HepG2 (cell line): ENCODE data around the gene SCFD2. TPM values are rescaled to one million over a fixed set of nuclear protein-coding genes. Genes with fewer than 3 reads are reported as not detected.

Experiments used
- CEBPG ChIP-seq: IDR thresholded peaks from 2 replicates; pipeline ENCODE4 v1.6.1; 2016
- DRAP1 ChIP-seq: IDR thresholded peaks from 2 replicates; pipeline ENCODE4 v1.6.1; 2016; ENCODE audit warnings: missing genetic modification reagents, missing compliant biosample characterization
- ETS1 ChIP-seq: sonication (generic); formaldehyde crosslinking; IDR thresholded peaks from 2 replicates; pipeline ENCODE4 v1.4.0; 2020; ENCODE audit warnings: missing genetic modification reagents
- GTF3A ChIP-seq: sonication (generic); formaldehyde crosslinking; conservative IDR thresholded peaks from 2 replicates; pipeline ENCODE4 v1.4.0; 2020; ENCODE audit warnings: mild to moderate bottlenecking, missing genetic modification reagents
- HNF1A ChIP-seq, 2 experiments: sonication (generic) in 1 of 2; formaldehyde crosslinking in 1 of 2; IDR thresholded peaks; 2 replicates each; pipeline versions ENCODE4 v1.4.0 to v1.6.1; 2016 to 2020; ENCODE audit warnings: borderline replicate concordance in 1 of 2, low read depth in 1 of 2, mild to moderate bottlenecking in 1 of 2, missing genetic modification reagents in 1 of 2
- KDM3A ChIP-seq: IDR thresholded peaks from 2 replicates; pipeline ENCODE4 v1.6.1; 2018; ENCODE audit warnings: low read depth, missing compliant biosample characterization
- KLF6 ChIP-seq: IDR thresholded peaks from 2 replicates; pipeline ENCODE4 v1.8.0; 2016; ENCODE audit warnings: missing biosample characterization, missing genetic modification reagents
- MLLT10 ChIP-seq: sonication (generic); formaldehyde crosslinking; IDR thresholded peaks from 2 replicates; pipeline ENCODE4 v1.4.0; 2020; ENCODE audit warnings: missing genetic modification reagents
- MXI1 ChIP-seq: IDR thresholded peaks from 3 replicates; pipeline ENCODE4 v1.6.1; 2012; ENCODE audit warnings: low read depth, low read length, inconsistent platforms, borderline replicate concordance
- NFKB2 ChIP-seq: sonication (generic); formaldehyde crosslinking; IDR thresholded peaks from 2 replicates; pipeline ENCODE4 v1.4.0; 2020; ENCODE audit warnings: missing genetic modification reagents, borderline replicate concordance
- NPAS2 ChIP-seq: sonication (generic); formaldehyde crosslinking; IDR thresholded peaks from 2 replicates; pipeline ENCODE4 v1.8.0; 2022; ENCODE audit warnings: mild to moderate bottlenecking, missing genetic modification reagents, borderline replicate concordance
- PLRG1 ChIP-seq: fragments of 450-650 bp; conservative IDR thresholded peaks from 2 replicates; pipeline ENCODE4 v1.6.1; 2016
- PRDM10 ChIP-seq: sonication (generic); formaldehyde crosslinking; IDR thresholded peaks from 2 replicates; pipeline ENCODE4 v1.4.0; 2020; ENCODE audit warnings: low read depth, missing genetic modification reagents
- TOE1 ChIP-seq: sonication (generic); formaldehyde crosslinking; IDR thresholded peaks from 2 replicates; pipeline ENCODE4 v1.4.0; 2020; ENCODE audit warnings: mild to moderate bottlenecking, missing genetic modification reagents
- TRAFD1 ChIP-seq: sonication (generic); formaldehyde crosslinking; IDR thresholded peaks from 2 replicates; pipeline ENCODE4 v1.5.1; 2020; ENCODE audit warnings: missing genetic modification reagents, mild to moderate bottlenecking, borderline replicate concordance
- ZNF232 ChIP-seq: sonication (generic); formaldehyde crosslinking; IDR thresholded peaks from 2 replicates; pipeline ENCODE4 v1.4.0; 2020; ENCODE audit warnings: missing genetic modification reagents, borderline replicate concordance
- ZNF615 ChIP-seq: sonication (generic); formaldehyde crosslinking; IDR thresholded peaks from 2 replicates; pipeline ENCODE4 v1.5.0; 2020; ENCODE audit warnings: mild to moderate bottlenecking, missing genetic modification reagents, borderline replicate concordance
- polyA plus RNA-seq, 8 experiments: library from polyadenylated mRNA; depleted of rRNA in 3 of 8; stranded (reverse) in 7 of 8; unstranded in 1 of 8; fragments of >200 nt; fragmentation: Illumina TruSeq in 4 of 8; extraction: Trizol in 4 of 8; gene quantifications; 2 replicates each; pipeline versions ENCODE4 v1.2.1 to v1.2.3, GENCODE V29; 2011 to 2016; ENCODE audit warnings: low read depth in 4 of 8, missing spikeins in 1 of 8, mixed read lengths in 1 of 8; ENCODE audit not compliant: insufficient read depth in 1 of 8
- total RNA-seq, 5 experiments: library from RNA; depleted of rRNA; stranded (reverse); fragments of >200 nt; fragmentation: Illumina TruSeq; extraction: Trizol; gene quantifications; 2 replicates each; pipeline ENCODE4 v1.2.3, GENCODE V29; 2016; ENCODE audit warnings: low read depth in 1 of 5

The SCFD2 gene
- total and polyA plus RNA-seq, 2 of the 13 experiments (the other 11 are each of a cell fraction or from before 2014, with no cell fraction given), result 4.6 to 15.6 TPM

- TF ChIP-seq PRDM10 (CRISPR knock-in tag), result peak; percentile 54; the same call in 1 of the 2 replicates
- 0 out of 2 replicates have a peak, but pooled peaks have one; percentile 44 for TF ChIP-seq HNF1A (IDR thresholded peaks at IDR 0.05; ENCODE audit: low read depth)
- TF ChIP-seq HNF1A (CRISPR knock-in tag; IDR thresholded peaks at IDR 0.05; ENCODE audit: borderline replicate concordance), result peak; percentile 81; the same call in 1 of the 2 replicates
- TF ChIP-seq PLRG1, result no peak
- no peak for TF ChIP-seq TOE1 (CRISPR knock-in tag)
- no peak for TF ChIP-seq TRAFD1
- no peak for TF ChIP-seq ETS1 (CRISPR knock-in tag)
- TF ChIP-seq GTF3A, result no peak
- TF ChIP-seq NPAS2 (CRISPR knock-in tag), result no peak
- peak; percentile 66 for TF ChIP-seq CEBPG (CRISPR knock-in tag)
- TF ChIP-seq KLF6 (CRISPR knock-in tag), result no peak; the same call in 1 of the 2 replicates
- TF ChIP-seq KDM3A (CRISPR knock-in tag), result no peak
- no peak for TF ChIP-seq MXI1
- TF ChIP-seq NFKB2 (CRISPR knock-in tag), result no peak
- TF ChIP-seq DRAP1 (CRISPR knock-in tag), result peak; percentile 28; the same call in 1 of the 2 replicates
- no peak for TF ChIP-seq MLLT10 (CRISPR knock-in tag)
- no peak for TF ChIP-seq ZNF615 (CRISPR knock-in tag)
- TF ChIP-seq ZNF232, result no peak
Observed at GRCh38 chr4:53019485-53020382, 346.1 kb downstream of the SCFD2 start (continued).
